HG02870 (cell line): ENCODE data around the gene DYRK4.
"Not testable (repeated sequence)": the region's sequence is repeated elsewhere in the genome, so short reads cannot be mapped to it uniquely, and the experiment has no call there.

ENCODE experiments used
- ATAC-seq: cut with Tn5 transposase; IDR thresholded peaks from one replicate; pipeline ENCODE4 v1.9.1; 2021; ENCODE audit warnings: mild to moderate bottlenecking, moderate library complexity; ENCODE audit not compliant: unreplicated experiment

Gene DYRK4, protein sequence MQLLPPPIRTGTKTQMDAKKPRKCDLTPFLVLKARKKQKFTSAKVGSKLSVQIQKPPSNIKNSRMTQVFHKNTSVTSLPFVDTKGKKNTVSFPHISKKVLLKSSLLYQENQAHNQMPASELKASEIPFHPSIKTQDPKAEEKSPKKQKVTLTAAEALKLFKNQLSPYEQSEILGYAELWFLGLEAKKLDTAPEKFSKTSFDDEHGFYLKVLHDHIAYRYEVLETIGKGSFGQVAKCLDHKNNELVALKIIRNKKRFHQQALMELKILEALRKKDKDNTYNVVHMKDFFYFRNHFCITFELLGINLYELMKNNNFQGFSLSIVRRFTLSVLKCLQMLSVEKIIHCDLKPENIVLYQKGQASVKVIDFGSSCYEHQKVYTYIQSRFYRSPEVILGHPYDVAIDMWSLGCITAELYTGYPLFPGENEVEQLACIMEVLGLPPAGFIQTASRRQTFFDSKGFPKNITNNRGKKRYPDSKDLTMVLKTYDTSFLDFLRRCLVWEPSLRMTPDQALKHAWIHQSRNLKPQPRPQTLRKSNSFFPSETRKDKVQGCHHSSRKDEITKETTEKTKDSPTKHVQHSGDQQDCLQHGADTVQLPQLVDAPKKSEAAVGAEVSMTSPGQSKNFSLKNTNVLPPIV

GRCh38 chr12:4562034-4562657 lies at the start of gene DYRK4:
Gene DYRK4 (plus strand): TSS chr12:4562208. CDS start chr12:4562246, 38 bp downstream.
- no peak for ATAC-seq

DNA sequence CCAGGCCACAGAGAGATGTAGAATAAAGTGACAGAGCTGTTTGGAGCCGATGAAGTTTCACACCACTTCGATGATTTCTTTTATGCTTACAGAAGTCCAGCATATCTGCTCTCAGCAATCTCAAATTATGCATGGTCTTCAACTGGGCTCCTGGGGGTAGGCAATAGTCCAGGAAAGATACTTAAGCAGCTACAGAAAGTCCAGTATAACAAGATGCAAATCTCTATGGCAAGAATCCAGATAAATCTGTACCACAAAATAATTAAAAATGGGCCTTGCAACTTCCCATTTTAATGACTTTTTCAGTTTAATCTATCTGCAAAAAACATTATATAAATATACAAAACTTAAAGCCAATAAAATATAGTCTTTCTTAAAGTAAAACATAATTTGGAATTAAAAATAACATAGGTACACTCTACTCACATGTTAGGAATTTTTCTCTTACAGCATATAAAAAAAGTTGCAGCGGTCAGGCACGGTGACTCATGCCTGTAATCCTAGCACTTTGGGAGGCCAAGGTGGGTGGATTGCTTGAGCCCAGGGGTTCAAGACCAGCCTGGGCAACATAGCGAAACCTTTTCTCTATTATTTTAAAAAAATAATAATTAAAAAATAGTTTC lies 43.8 kb upstream of the DYRK4 start:
- ATAC-seq: no peak

DNA sequence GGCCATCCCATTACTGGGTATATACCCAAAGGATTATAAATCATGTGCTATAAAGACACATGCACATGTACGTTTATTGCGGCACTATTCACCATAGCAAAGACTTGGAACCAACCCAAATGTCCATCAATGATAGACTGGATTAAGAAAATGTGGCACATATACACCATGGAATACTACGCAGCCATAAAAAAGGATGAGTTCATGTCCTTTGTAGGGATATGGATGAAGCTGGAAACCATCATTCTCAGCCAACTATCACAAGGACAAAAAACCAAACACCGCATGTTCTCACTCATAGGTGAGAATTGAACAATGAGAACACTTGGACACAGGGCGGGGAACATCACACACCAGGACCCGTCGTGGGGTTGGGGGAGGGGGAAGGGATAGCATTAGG lies 38.6 kb upstream of the DYRK4 start:
- not testable (repeated sequence) for ATAC-seq

DNA sequence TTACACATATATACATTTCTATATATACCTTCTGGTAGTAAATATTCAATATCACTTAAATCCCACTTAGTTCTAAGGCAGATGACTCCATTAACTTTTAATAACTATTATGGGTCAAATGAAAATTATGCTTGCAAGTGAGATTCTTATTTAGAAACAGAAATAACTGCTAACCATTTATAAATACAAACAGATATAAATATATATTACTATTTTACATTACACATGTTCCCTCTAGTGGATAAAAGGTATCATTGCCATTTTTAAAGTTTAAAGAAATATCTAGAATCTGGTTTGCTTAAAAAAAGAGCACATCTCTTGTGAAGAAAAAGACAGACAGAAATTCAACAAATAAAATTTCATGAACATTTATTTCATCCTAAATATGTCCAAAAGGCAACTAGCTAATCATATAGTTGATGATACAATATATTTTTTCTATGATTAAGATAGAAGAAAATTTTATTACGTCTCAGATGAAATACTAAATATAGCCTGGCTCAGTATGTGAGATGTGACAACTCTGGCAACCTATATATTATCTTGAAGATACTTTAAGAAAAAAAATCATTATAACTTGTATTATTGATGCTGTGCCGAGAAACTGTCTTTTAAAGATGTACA lies 35.0 kb upstream of the DYRK4 start:
- ATAC-seq: no peak

- ATAC-seq: no peak
Observed at GRCh38 chr12:4530160-4530559, 31.8 kb upstream of the DYRK4 start.

GRCh38 chr12:4530982-4531586 lies 30.9 kb upstream of the DYRK4 start:
- no peak for ATAC-seq

DNA sequence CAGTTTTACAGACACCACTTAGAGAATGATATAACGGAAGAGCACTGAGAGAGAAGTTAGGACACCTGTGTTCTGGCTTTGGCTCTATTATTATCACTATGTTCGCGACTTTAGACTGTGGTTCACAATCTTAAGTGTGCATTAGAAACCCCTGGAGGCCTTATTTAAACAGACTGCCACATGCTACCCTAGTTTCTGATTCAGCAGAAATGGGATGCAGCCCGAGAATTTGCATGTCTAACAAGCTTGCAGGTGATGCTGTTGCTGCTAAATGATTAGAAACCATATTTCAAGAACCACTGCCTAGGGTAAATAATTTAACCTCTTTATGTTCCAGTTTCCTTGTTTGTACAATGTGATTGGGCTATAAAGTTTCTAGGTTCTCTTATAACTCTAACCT lies 26.9 kb upstream of the DYRK4 start:
- ATAC-seq: no peak

GRCh38 chr12:4535871-4536270 lies 26.1 kb upstream of the DYRK4 start:
- no peak for ATAC-seq

- peak; percentile 90 for ATAC-seq
Observed at GRCh38 chr12:4538207-4539160, 23.5 kb upstream of the DYRK4 start, which contains the start of gene RAD51AP1. Gene RAD51AP1 (plus strand): TSS chr12:4538890. CDS start chr12:4538940, 50 bp downstream.

DNA sequence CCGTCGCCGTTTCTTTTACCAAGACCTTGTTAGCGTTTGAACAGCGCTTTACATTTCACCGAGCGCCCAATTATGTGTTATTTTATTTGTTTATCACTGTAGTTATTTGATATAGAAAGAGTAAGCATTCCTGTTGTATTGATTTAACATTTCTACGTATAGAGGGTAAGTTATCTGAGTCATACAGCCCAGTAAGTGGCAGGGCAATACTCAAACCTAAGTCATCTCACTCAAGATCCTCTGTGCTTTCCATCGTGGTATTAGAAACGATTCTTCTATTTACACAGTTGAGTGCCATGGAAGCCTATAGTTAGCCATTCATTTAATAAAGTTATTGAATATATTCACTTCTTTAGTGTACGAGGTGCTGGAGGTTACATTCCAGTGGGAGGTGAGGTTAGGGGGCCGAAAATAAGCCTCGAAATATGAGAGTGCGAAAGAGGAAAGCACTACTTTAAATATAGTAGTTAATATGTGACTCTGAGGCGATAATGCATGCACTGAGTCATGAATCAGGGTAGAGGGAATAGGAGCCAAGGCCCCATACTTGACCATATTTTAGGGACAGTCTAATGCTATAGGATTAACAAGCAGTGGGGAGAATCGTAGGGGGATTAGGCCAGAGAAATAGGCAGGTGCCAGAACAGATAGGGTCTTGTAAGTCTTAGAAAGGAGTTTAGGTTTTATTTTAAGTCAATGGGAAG lies 22.7 kb upstream of the DYRK4 start:
- no peak for ATAC-seq

DNA sequence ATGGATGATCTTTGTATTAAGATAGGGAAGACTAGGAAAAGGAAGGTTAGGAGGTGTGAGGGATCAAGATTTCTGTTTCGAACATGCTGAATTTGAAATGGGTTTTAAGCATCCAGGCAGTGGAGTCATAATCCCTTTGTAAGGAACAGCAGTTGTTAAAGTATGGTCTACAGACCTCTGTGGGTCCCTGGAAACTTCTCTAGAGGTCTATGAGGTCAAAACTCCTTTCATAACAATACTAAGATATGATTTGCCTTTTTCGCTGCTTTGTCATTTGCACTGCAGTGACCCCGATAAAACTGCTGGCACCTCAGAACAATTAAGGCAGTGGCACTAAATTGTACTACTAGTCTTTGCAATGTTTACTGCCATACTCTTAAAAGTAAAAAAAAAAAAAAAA lies 21.8 kb upstream of the DYRK4 start:
- ATAC-seq: no peak

DNA sequence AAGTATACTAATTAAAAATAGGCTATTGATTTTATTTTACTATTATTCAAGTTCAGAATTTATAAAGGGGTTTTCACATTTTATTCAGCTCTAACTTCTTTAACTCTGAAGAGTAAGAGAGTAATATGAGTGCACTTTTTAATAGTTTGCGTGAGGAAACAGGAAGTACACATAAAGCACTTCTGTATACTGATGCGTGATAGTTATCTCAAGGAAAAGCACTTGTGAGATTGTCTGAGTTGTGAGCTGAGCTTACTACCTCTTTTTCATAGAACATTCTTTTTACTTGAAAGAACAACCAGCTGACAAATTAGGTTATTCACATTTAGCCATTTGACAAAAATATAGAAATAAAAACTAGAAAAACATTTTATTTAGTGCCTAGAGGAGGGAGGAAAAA lies 21.4 kb upstream of the DYRK4 start:
- no peak for ATAC-seq

GRCh38 chr12:4545195-4545594 lies 16.8 kb upstream of the DYRK4 start:
- ATAC-seq: no peak

GRCh38 chr12:4552191-4552590 lies 9.8 kb upstream of the DYRK4 start:
- ATAC-seq: no peak

DNA sequence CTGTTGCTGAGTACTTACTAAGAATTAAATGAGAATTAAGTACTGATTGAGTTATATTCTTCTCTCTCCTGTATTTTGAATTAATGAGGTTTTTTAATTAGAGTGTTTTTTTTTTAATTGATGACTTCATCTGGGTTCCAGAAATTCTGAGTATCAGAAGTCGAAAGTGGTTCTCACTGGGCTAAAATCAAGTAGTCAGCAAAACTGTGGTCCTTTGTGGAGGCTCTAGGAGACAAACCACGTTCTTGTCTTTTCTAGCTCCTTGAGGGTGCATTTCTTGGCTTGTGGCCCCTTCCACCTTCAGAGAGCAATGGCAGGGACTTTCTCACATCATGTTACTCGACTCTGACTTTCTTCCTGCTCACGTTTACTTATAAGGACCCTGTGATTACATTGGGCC lies 8.1 kb upstream of the DYRK4 start:
- no peak for ATAC-seq

GRCh38 chr12:4555804-4556203 lies 6.2 kb upstream of the DYRK4 start:
- ATAC-seq: no peak

DNA sequence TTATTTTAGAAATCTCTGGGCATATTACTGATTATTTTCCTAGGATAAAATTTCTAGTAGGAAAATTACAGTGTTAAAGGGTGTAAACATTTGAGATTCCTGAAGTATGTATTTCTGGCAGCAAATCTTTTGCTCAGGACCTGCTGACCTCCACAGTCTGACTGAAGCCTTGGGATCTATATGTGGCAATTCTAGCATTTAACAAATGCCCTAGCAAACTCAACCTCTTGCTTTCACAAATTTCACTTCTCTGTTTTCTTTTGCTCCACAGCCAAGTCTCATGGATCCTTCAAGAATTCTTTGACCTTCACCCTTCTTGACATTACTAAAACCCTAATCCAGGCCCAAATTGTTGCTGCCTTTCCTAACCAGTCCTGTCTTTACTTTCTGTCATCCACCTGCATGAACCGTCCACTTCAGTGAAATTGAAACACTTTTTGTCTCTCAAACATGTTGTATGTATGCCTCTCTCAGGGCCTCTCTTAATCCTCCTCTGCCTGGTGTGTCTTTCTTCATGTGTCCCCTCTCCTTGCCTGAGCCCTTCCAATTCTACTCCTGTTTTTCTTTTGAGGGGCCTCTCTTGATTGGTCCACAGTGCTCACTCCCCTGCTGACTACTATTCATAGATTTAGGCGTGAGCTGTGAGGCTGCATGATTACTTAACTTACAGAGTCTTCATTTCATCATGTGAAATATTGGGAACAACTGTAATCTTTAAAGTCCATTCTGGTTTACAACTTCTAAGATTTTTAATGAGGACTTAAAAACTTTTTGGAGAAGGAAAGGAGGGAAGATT lies 5.1 kb upstream of the DYRK4 start:
- no peak for ATAC-seq

GRCh38 chr12:4557586-4557985 lies 4.4 kb upstream of the DYRK4 start:
- ATAC-seq: no peak
